GM23338 (cell line): ENCODE results near the gene SLC39A11. TPM values are rescaled to one million over a fixed set of nuclear protein-coding genes. Genes with fewer than 3 reads are reported as not detected.

ENCODE experiments used
- ATAC-seq: fragments of 200-7000 bp; cut with Tn5 transposase; 3 replicates; pipeline ENCODE4 v1.9.1; 2020
- DNase-seq: peaks from one replicate; pipeline ENCODE4 v3.0.0-alpha.2; 2015; ENCODE audit warnings: low spot score
- H2AFZ ChIP-seq: fragments of 200-600 bp; sonication (generic); 2 replicates; pipeline ENCODE4 v1.8.0; 2016; ENCODE audit warnings: antibody characterized with exemption, mild to moderate bottlenecking, moderate library complexity
- H3F3A ChIP-seq: fragments of 200-600 bp; sonication (generic); replicated peaks from 2 replicates; pipeline ENCODE4 v1.8.0; 2017; ENCODE audit warnings: antibody characterized with exemption, mixed run types, low read depth
- H3K27ac ChIP-seq: fragments of 200-600 bp; sonication (generic); 2 replicates; pipeline ENCODE4 v1.6.1; 2016; ENCODE audit warnings: low read depth
- H3K27me3 ChIP-seq: fragments of 200-600 bp; sonication (generic); 2 replicates; pipeline ENCODE4 v1.8.0; 2016; ENCODE audit warnings: mild to moderate bottlenecking, mixed run types, moderate library complexity; ENCODE audit not compliant: insufficient read depth
- H3K36me3 ChIP-seq: fragments of 200-600 bp; sonication (generic); 2 replicates; pipeline ENCODE4 v1.8.0; 2016; ENCODE audit warnings: mild to moderate bottlenecking; ENCODE audit not compliant: insufficient read depth
- H3K4me1 ChIP-seq: fragments of 200-600 bp; sonication (generic); 2 replicates; pipeline ENCODE4 v1.8.0; 2016; ENCODE audit warnings: mild to moderate bottlenecking, moderate library complexity; ENCODE audit not compliant: insufficient read depth
- H3K4me2 ChIP-seq: fragments of 200-600 bp; sonication (generic); 2 replicates; pipeline ENCODE4 v1.7.1; 2017; ENCODE audit warnings: mixed run types
- H3K4me3 ChIP-seq: fragments of 200-600 bp; sonication (generic); 2 replicates; pipeline ENCODE4 v1.6.1; 2016; ENCODE audit warnings: mixed run types
- H3K79me2 ChIP-seq: fragments of 200-600 bp; sonication (generic); replicated peaks from 2 replicates; pipeline ENCODE4 v1.8.0; 2017; ENCODE audit warnings: mild to moderate bottlenecking; ENCODE audit not compliant: insufficient read depth
- H3K9me2 ChIP-seq: fragments of 200-600 bp; sonication (generic); 2 replicates; pipeline ENCODE4 v1.8.0; 2017; ENCODE audit not compliant: insufficient read depth
- H4K20me1 ChIP-seq: fragments of 200-600 bp; sonication (generic); replicated peaks from 2 replicates; pipeline ENCODE4 v1.8.0; 2017; ENCODE audit warnings: mild to moderate bottlenecking; ENCODE audit not compliant: insufficient read depth
- H3K27ac Mint-ChIP-seq: 2 replicates; pipeline ENCODE4 v1.8.0; 2020; ENCODE audit warnings: inconsistent platforms, mild to moderate bottlenecking, moderate library complexity, mixed read lengths
- H3K27me3 Mint-ChIP-seq: 3 replicates; pipeline ENCODE4 v1.8.0; 2022; ENCODE audit warnings: low read depth, mild to moderate bottlenecking, moderate library complexity, mixed read lengths, inconsistent platforms; ENCODE audit not compliant: insufficient read depth, poor library complexity
- H3K36me3 Mint-ChIP-seq: 3 replicates; pipeline ENCODE4 v1.8.0; 2021; ENCODE audit warnings: low read depth, mild to moderate bottlenecking, inconsistent platforms, moderate library complexity, mixed read lengths
- H3K4me1 Mint-ChIP-seq: 3 replicates; pipeline ENCODE4 v1.8.0; 2020; ENCODE audit warnings: mild to moderate bottlenecking, inconsistent platforms, mixed read lengths
- H3K4me3 Mint-ChIP-seq: 3 replicates; pipeline ENCODE4 v1.8.0; 2021; ENCODE audit warnings: moderate library complexity, mild to moderate bottlenecking, inconsistent platforms, mixed read lengths
- H3K9me3 Mint-ChIP-seq: 3 replicates; pipeline ENCODE4 v1.8.0; 2020; ENCODE audit warnings: moderate library complexity, mild to moderate bottlenecking, inconsistent platforms, mixed read lengths
- ETS1 ChIP-seq: IDR thresholded peaks from 2 replicates; pipeline ENCODE4 v1.6.1; 2016; ENCODE audit warnings: antibody characterized with exemption
- EZH2 ChIP-seq: fragments of 200-600 bp; sonication (generic); IDR thresholded peaks from one replicate; pipeline ENCODE4 v1.8.0; 2017; ENCODE audit warnings: antibody characterized with exemption, mild to moderate bottlenecking, low read depth; ENCODE audit not compliant: unreplicated experiment
- JUNB ChIP-seq: IDR thresholded peaks from one replicate; pipeline ENCODE4 v1.6.1; 2016; ENCODE audit warnings: antibody characterized with exemption; ENCODE audit not compliant: unreplicated experiment
- POLR2AphosphoS5 ChIP-seq: IDR thresholded peaks from 2 replicates; pipeline ENCODE4 v1.6.1; 2016; ENCODE audit warnings: antibody characterized with exemption, low read depth
- STAT1 ChIP-seq: IDR thresholded peaks from one replicate; pipeline ENCODE4 v1.6.1; 2016; ENCODE audit warnings: antibody characterized with exemption; ENCODE audit not compliant: unreplicated experiment
- ZNF331 ChIP-seq: fragments of 250-450 bp; sonication (Bioruptor Pico); IDR thresholded peaks from 2 replicates; pipeline ENCODE4 v1.5.0; 2020; ENCODE audit warnings: low read depth, mild to moderate bottlenecking, moderate library complexity
- polyA plus RNA-seq: library from polyadenylated mRNA; unstranded; fragments of >200 nt; fragmentation: Nextera tagmentation; extraction: Ambion mirVana; gene quantifications from 2 replicates; pipeline ENCODE4 v1.2.1, GENCODE V29; 2016
- total RNA-seq: library from RNA; depleted of rRNA; stranded (reverse); fragments of >200 nt; shearing (Covaris generic); gene quantifications from 2 replicates; pipeline ENCODE4 v1.2.3, GENCODE V29; 2014
- TF ChIP-seq, protein P1 (sequence below): fragments of 250-450 bp; sonication (Bioruptor Pico); IDR thresholded peaks from 2 replicates; pipeline ENCODE4 v1.5.0; 2020; ENCODE audit warnings: mild to moderate bottlenecking, moderate library complexity

The SLC39A11 gene
- total and polyA plus RNA-seq, 2 experiments from 2014 or later = 10.8 to 18.1 TPM

- Histone ChIP-seq H3K9me2 (no peaks in the 10 kb centered on the region), H3K4me3 (no peak overlapping the region), H3K27ac (no peak overlapping the region), H4K20me1 (no peaks in the 10 kb centered on the region; the same call in 1 of the 2 replicates), H3K36me3 (0 out of 2 replicates have a peak, but pooled peaks cover 5% of the 10 kb centered on the region), H3K4me2 (no peak overlapping the region), H3K4me1 (no peaks in the 10 kb centered on the region), H3K27me3 (no peaks in the 10 kb centered on the region), H3F3A (no peaks in the 10 kb centered on the region), H3K79me2 (no peaks in the 10 kb centered on the region), H2AFZ (no peak overlapping the region)
- H3K27me3 Mint-ChIP-seq = peaks cover 4% of the 10 kb centered on the region
- TF ChIP-seq POLR2AphosphoS5 (no peak), ETS1 (no peak), ZNF331 (CRISPR knock-in tag) (no peak), STAT1 (no peak), JUNB (no peak), EZH2 (no peak)
- TF ChIP-seq, protein P1, sequence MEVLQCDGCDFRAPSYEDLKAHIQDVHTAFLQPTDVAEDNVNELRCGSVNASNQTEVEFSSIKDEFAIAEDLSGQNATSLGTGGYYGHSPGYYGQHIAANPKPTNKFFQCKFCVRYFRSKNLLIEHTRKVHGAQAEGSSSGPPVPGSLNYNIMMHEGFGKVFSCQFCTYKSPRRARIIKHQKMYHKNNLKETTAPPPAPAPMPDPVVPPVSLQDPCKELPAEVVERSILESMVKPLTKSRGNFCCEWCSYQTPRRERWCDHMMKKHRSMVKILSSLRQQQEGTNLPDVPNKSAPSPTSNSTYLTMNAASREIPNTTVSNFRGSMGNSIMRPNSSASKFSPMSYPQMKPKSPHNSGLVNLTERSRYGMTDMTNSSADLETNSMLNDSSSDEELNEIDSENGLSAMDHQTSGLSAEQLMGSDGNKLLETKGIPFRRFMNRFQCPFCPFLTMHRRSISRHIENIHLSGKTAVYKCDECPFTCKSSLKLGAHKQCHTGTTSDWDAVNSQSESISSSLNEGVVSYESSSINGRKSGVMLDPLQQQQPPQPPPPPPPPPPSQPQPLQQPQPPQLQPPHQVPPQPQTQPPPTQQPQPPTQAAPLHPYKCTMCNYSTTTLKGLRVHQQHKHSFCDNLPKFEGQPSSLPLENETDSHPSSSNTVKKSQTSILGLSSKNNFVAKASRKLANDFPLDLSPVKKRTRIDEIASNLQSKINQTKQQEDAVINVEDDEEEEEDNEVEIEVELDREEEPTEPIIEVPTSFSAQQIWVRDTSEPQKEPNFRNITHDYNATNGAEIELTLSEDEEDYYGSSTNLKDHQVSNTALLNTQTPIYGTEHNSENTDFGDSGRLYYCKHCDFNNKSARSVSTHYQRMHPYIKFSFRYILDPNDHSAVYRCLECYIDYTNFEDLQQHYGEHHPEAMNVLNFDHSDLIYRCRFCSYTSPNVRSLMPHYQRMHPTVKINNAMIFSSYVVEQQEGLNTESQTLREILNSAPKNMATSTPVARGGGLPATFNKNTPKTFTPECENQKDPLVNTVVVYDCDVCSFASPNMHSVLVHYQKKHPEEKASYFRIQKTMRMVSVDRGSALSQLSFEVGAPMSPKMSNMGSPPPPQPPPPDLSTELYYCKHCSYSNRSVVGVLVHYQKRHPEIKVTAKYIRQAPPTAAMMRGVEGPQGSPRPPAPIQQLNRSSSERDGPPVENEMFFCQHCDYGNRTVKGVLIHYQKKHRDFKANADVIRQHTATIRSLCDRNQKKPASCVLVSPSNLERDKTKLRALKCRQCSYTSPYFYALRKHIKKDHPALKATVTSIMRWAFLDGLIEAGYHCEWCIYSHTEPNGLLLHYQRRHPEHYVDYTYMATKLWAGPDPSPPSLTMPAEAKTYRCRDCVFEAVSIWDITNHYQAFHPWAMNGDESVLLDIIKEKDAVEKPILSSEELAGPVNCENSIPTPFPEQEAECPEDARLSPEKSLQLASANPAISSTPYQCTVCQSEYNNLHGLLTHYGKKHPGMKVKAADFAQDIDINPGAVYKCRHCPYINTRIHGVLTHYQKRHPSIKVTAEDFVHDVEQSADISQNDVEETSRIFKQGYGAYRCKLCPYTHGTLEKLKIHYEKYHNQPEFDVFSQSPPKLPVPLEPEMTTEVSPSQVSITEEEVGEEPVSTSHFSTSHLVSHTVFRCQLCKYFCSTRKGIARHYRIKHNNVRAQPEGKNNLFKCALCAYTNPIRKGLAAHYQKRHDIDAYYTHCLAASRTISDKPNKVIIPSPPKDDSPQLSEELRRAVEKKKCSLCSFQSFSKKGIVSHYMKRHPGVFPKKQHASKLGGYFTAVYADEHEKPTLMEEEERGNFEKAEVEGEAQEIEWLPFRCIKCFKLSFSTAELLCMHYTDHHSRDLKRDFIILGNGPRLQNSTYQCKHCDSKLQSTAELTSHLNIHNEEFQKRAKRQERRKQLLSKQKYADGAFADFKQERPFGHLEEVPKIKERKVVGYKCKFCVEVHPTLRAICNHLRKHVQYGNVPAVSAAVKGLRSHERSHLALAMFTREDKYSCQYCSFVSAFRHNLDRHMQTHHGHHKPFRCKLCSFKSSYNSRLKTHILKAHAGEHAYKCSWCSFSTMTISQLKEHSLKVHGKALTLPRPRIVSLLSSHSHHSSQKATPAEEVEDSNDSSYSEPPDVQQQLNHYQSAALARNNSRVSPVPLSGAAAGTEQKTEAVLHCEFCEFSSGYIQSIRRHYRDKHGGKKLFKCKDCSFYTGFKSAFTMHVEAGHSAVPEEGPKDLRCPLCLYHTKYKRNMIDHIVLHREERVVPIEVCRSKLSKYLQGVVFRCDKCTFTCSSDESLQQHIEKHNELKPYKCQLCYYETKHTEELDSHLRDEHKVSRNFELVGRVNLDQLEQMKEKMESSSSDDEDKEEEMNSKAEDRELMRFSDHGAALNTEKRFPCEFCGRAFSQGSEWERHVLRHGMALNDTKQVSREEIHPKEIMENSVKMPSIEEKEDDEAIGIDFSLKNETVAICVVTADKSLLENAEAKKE (CRISPR knock-in tag) = no peak
- DNase-seq = no peak
- H3K36me3 Mint-ChIP-seq = peaks cover 9% of the 10 kb centered on the region; the same call in 2 of the 3 replicates
- ATAC-seq = no peak
- no peak overlapping the region for H3K27ac Mint-ChIP-seq
- peaks cover 6% of the 10 kb centered on the region; the same call in 2 of the 3 replicates for H3K9me3 Mint-ChIP-seq
- peaks cover 5% of the 10 kb centered on the region; the same call in 2 of the 3 replicates for H3K4me1 Mint-ChIP-seq
- no peak overlapping the region for H3K4me3 Mint-ChIP-seq
Measured at GRCh38 chr17:73021771-73022170, 70.7 kb downstream of the SLC39A11 start.
